Sigmoid colon (tissue), 4 donors: ENCODE results near the gene CLCN2.

ENCODE experiments used
- EP300 ChIP-seq, 4 donors: sonication (generic); formaldehyde crosslinking; IDR thresholded peaks; one replicate each; pipeline ENCODE4 v1.6.1; 2017; ENCODE audit warnings: antibody characterized with exemption in 4 of 4
- TF ChIP-seq, protein P1 (sequence below), 4 experiments: fragments of 450-650 bp in 3 of 4; fragments of 200-600 bp in 1 of 4; IDR thresholded peaks; one replicate each; pipeline ENCODE4 v1.5.1; 2016 to 2019; ENCODE audit warnings: antibody characterized with exemption in 4 of 4, mild to moderate bottlenecking in 3 of 4, moderate library complexity in 2 of 4

DNA sequence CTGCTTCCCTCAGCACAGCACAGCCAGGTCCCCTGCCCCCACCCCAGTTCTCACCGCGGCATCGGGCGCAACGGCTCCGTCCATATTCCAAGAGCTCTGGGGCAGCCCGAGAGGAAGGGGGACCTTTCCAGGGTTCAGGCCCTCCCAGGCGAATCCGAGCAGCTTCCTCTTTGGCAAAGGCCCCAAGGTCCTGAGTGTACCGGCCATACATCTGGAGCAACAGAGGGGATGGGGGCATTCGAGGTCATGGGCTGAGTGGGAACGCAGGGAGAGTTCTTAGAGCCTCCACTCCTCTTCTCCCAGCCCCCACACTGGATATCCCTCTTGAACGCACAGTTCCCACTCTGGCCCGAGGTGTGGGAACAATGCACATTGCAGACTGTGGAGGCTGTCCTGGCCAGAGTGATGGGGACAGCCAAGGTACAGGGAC lies 2.5 kb downstream of the CLCN2 start:
- TF ChIP-seq EP300 (IDR thresholded peaks at IDR 0.05), result no peak
- TF ChIP-seq, protein P1, sequence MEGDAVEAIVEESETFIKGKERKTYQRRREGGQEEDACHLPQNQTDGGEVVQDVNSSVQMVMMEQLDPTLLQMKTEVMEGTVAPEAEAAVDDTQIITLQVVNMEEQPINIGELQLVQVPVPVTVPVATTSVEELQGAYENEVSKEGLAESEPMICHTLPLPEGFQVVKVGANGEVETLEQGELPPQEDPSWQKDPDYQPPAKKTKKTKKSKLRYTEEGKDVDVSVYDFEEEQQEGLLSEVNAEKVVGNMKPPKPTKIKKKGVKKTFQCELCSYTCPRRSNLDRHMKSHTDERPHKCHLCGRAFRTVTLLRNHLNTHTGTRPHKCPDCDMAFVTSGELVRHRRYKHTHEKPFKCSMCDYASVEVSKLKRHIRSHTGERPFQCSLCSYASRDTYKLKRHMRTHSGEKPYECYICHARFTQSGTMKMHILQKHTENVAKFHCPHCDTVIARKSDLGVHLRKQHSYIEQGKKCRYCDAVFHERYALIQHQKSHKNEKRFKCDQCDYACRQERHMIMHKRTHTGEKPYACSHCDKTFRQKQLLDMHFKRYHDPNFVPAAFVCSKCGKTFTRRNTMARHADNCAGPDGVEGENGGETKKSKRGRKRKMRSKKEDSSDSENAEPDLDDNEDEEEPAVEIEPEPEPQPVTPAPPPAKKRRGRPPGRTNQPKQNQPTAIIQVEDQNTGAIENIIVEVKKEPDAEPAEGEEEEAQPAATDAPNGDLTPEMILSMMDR (IDR thresholded peaks at IDR 0.05), result no peak
